Measurements from ENCODE around the gene GRIN3B. TPM values are rescaled to one million over a fixed set of nuclear protein-coding genes. Genes with fewer than 3 reads are reported as not detected.

GRIN3B gene
- total and polyA plus RNA-seq, 2 of the 4 experiments (the other 2 are of a cell fraction): under 0.01 to 0.91 TPM

DNA sequence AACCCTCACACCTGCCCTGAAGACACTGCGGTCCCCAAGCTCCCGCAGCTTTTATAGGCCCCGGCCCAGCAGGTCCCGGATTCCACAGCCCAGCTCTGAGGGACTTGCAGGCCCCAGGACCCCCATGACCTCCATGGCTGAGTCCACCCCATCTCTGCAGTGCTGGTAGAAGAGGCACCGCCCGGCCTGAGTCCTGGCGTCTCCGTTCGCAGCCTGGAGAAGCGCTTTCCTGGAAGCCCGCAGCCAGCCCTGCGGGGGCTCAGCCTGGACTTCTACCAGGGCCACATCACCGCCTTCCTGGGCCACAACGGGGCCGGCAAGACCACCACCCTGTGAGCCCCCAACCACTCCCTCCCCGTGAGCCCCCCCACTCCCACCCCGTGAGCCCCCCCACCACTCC, 48.9 kb downstream of the GRIN3B start:
- H2AK5ac ChIP-seq (ENCODE audit: low read depth, low read length): no peak overlapping the region
- H4K5ac ChIP-seq (ENCODE audit: low read depth, low read length): no peak overlapping the region
- H4K20me1 ChIP-seq (ENCODE audit: insufficient read depth, low read length): no peaks in the 10 kb centered on the region
- dilution Hi-C loops (cut with HindIII; ENCODE audit: low sequenced_read_pairs, unreplicated experiment) (no loop called here), in situ Hi-C loops (cut with MboI; ENCODE audit: low sequenced_read_pairs) (no loop called here), intact Hi-C loops (cut with micrococcal nuclease) (no loop called here)
- no peak overlapping the region for H3K4me2 ChIP-seq (ENCODE audit: low read depth, low read length)
- CTCF ChIA-PET: no interaction called here
- H3K27me3 ChIP-seq (ENCODE audit: control insufficient read depth, insufficient read depth, low read length): no peaks in the 10 kb centered on the region
- no peak for DNase-seq
- H4K8ac ChIP-seq (ENCODE audit: low read depth in 2 of 2, low read length in 2 of 2): no peak overlapping the region
- H3K9ac ChIP-seq (ENCODE audit: low read depth, low read length): no peak overlapping the region
- H3K14ac ChIP-seq (replicated peaks; ENCODE audit: low read depth, low read length): no peak overlapping the region
- no peak overlapping the region for H2BK15ac ChIP-seq (ENCODE audit: low read depth, low read length)
- no peak overlapping the region for H3K23ac ChIP-seq (ENCODE audit: low read depth, low read length)
- no peaks in the 10 kb centered on the region for H3K36me3 ChIP-seq (ENCODE audit: control insufficient read depth, insufficient read depth, low read length)
- H2AFZ ChIP-seq (replicated peaks; ENCODE audit: low read length, poor library complexity): no peak overlapping the region
- H4K91ac ChIP-seq (ENCODE audit: insufficient read depth, low read depth, low read length): no peak overlapping the region
- H3K4me3 ChIP-seq (ENCODE audit: insufficient read depth, low read depth, low read length): no peak overlapping the region
- no peak overlapping the region for H3K27ac ChIP-seq (ENCODE audit: insufficient read depth, low read length)
- no peaks in the 10 kb centered on the region for H3K9me1 ChIP-seq (ENCODE audit: insufficient read depth, low read length)
- BruUV-seq (replicated peaks): no TSS peak
- 88% methylated on average over 4 of the region's 17 CpGs; no CpG with 5 or more reads in 1 of the 2 experiments for WGBS, 2 experiments (ENCODE audit: extremely low coverage in 2 of 2, insufficient read length in 1 of 2)
- POLR2A ChIA-PET (ENCODE audit: unreplicated experiment): no interaction called here
- H3K4ac ChIP-seq (ENCODE audit: low read depth, low read length): no peak overlapping the region
- peaks cover 6% of the 10 kb centered on the region; the same call in 1 of the 2 replicates for H3K9me3 ChIP-seq (ENCODE audit: control insufficient read depth, insufficient read depth, low read length)
- no peak overlapping the region for H3K18ac ChIP-seq (ENCODE audit: low read depth, low read length)
- no peak overlapping the region for H3K56ac ChIP-seq (ENCODE audit: extremely low read depth, insufficient read depth, low read length)
- H2BK20ac ChIP-seq (ENCODE audit: low read depth, low read length): no peak overlapping the region
- H3K4me1 ChIP-seq (ENCODE audit: control insufficient read depth, insufficient read depth, low read length): no peaks in the 10 kb centered on the region
- no peak overlapping the region for H2AK9ac ChIP-seq (replicated peaks; ENCODE audit: low read depth, low read length, poor library complexity)
- ATAC-seq (ENCODE audit: low read depth): no peak
- TF ChIP-seq MAFK (IDR thresholded peaks at IDR 0.05; ENCODE audit: low read depth, low read length) (no peak), MAZ (IDR thresholded peaks at IDR 0.05; ENCODE audit: borderline replicate concordance, low read depth, low read length) (no peak), RFX5 (IDR thresholded peaks at IDR 0.05; ENCODE audit: low read depth, low read length) (no peak), CHD1 (IDR thresholded peaks at IDR 0.05; ENCODE audit: low read depth, low read length) (no peak), NFE2L2 (IDR thresholded peaks at IDR 0.05; ENCODE audit: low read depth, low read length) (no peak), RAD21 (IDR thresholded peaks at IDR 0.05; ENCODE audit: low read length) (no peak), MXI1 (IDR thresholded peaks at IDR 0.05; ENCODE audit: borderline replicate concordance, low read depth, low read length) (no peak), POLR2A (IDR thresholded peaks at IDR 0.05; ENCODE audit: low read depth, low read length) (no peak), RCOR1 (IDR thresholded peaks at IDR 0.05; ENCODE audit: insufficient replicate concordance, low read length) (no peak)
- TF ChIP-seq, protein P1, sequence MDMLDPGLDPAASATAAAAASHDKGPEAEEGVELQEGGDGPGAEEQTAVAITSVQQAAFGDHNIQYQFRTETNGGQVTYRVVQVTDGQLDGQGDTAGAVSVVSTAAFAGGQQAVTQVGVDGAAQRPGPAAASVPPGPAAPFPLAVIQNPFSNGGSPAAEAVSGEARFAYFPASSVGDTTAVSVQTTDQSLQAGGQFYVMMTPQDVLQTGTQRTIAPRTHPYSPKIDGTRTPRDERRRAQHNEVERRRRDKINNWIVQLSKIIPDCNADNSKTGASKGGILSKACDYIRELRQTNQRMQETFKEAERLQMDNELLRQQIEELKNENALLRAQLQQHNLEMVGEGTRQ (IDR thresholded peaks at IDR 0.05; ENCODE audit: low read depth, low read length): no peak
- TF ChIP-seq, protein P2, sequence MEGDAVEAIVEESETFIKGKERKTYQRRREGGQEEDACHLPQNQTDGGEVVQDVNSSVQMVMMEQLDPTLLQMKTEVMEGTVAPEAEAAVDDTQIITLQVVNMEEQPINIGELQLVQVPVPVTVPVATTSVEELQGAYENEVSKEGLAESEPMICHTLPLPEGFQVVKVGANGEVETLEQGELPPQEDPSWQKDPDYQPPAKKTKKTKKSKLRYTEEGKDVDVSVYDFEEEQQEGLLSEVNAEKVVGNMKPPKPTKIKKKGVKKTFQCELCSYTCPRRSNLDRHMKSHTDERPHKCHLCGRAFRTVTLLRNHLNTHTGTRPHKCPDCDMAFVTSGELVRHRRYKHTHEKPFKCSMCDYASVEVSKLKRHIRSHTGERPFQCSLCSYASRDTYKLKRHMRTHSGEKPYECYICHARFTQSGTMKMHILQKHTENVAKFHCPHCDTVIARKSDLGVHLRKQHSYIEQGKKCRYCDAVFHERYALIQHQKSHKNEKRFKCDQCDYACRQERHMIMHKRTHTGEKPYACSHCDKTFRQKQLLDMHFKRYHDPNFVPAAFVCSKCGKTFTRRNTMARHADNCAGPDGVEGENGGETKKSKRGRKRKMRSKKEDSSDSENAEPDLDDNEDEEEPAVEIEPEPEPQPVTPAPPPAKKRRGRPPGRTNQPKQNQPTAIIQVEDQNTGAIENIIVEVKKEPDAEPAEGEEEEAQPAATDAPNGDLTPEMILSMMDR (conservative IDR thresholded peaks at IDR 0.05; ENCODE audit: low read depth, low read length): no peak
- TF ChIP-seq, protein P3, sequence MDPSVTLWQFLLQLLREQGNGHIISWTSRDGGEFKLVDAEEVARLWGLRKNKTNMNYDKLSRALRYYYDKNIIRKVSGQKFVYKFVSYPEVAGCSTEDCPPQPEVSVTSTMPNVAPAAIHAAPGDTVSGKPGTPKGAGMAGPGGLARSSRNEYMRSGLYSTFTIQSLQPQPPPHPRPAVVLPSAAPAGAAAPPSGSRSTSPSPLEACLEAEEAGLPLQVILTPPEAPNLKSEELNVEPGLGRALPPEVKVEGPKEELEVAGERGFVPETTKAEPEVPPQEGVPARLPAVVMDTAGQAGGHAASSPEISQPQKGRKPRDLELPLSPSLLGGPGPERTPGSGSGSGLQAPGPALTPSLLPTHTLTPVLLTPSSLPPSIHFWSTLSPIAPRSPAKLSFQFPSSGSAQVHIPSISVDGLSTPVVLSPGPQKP (IDR thresholded peaks at IDR 0.05; ENCODE audit: borderline replicate concordance, low read depth, low read length): no peak
- no peaks in the 10 kb centered on the region for H3K79me1 ChIP-seq (ENCODE audit: low read depth in 1 of 2, low read length in 2 of 2)
- H2BK120ac ChIP-seq (ENCODE audit: low read depth, low read length): no peak overlapping the region
- no peak overlapping the region for H2BK5ac ChIP-seq (ENCODE audit: low read depth, low read length, poor library complexity, severe bottlenecking)

Measured in IMR-90 (cell line).